IMR-90 (cell line): ENCODE measurements around the gene CCDC137. TPM values are rescaled to one million over a fixed set of nuclear protein-coding genes. Genes with fewer than 3 reads are reported as not detected.

Experiments
- ATAC-seq: fragments of 200-7000 bp; cut with Tn5 transposase; 2 replicates; pipeline ENCODE4 v1.9.1; 2020; ENCODE audit warnings: low read depth, mild to moderate bottlenecking, moderate library complexity
- BruUV-seq: library from RNA; stranded (reverse); fragments of 400-500 nt; replicated peaks from 2 replicates; lab custom pipeline; 2021; lab: Mats Ljungman, UMichigan
- CTCF ChIA-PET: fragments of 300-600 bp; formaldehyde crosslinking; extraction: SDS; loops from one replicate; lab custom pipeline; 2021; ENCODE audit warnings: antibody characterized with exemption; lab: Yijun Ruan, JAX
- POLR2A ChIA-PET: fragments of 300-600 bp; sonication (Branson Sonifier 250); formaldehyde crosslinking; loops from one replicate; lab custom pipeline; 2022; ENCODE audit warnings: antibody characterized with exemption; ENCODE audit not compliant: unreplicated experiment; lab: Charles Lee
- DNase-seq: peaks from one replicate; pipeline ENCODE4 v3.0.0; 2013
- H2AFZ ChIP-seq: replicated peaks from 2 replicates; pipeline ENCODE3; 2013; ENCODE audit warnings: low read length, mild to moderate bottlenecking; ENCODE audit not compliant: poor library complexity
- H2AK5ac ChIP-seq: 2 replicates; pipeline ENCODE4 v1.6.1; 2013; ENCODE audit warnings: low read depth, low read length, inconsistent platforms
- H2AK9ac ChIP-seq: replicated peaks from 2 replicates; pipeline ENCODE3; 2013; ENCODE audit warnings: mild to moderate bottlenecking, low read depth, low read length, moderate library complexity; ENCODE audit not compliant: poor library complexity
- H2BK120ac ChIP-seq: 2 replicates; pipeline ENCODE4 v1.6.1; 2013; ENCODE audit warnings: low read depth, low read length, inconsistent platforms
- H2BK15ac ChIP-seq: 3 replicates; pipeline ENCODE4 v1.6.1; 2013; ENCODE audit warnings: low read depth, low read length, inconsistent platforms
- H2BK20ac ChIP-seq: 2 replicates; pipeline ENCODE4 v1.6.1; 2013; ENCODE audit warnings: low read depth, mild to moderate bottlenecking, inconsistent platforms, low read length, moderate library complexity
- H2BK5ac ChIP-seq: 2 replicates; pipeline ENCODE4 v1.6.1; 2013; ENCODE audit warnings: mild to moderate bottlenecking, low read depth, low read length, inconsistent platforms; ENCODE audit not compliant: poor library complexity, severe bottlenecking
- H3K14ac ChIP-seq: replicated peaks from 2 replicates; pipeline ENCODE4 v1.6.1; 2013; ENCODE audit warnings: low read depth, low read length, inconsistent platforms
- H3K18ac ChIP-seq: 2 replicates; pipeline ENCODE4 v1.6.1; 2013; ENCODE audit warnings: low read depth, low read length, control low read depth
- H3K23ac ChIP-seq: 2 replicates; pipeline ENCODE4 v1.6.1; 2013; ENCODE audit warnings: low read depth, low read length, inconsistent platforms
- H3K27ac ChIP-seq: 2 replicates; pipeline ENCODE4 v1.5.1; 2013; ENCODE audit warnings: mild to moderate bottlenecking, control low read depth, low read length; ENCODE audit not compliant: insufficient read depth
- H3K27me3 ChIP-seq: 2 replicates; pipeline ENCODE4 v1.6.1; 2013; ENCODE audit warnings: low read length; ENCODE audit not compliant: control insufficient read depth, insufficient read depth
- H3K36me3 ChIP-seq: 2 replicates; pipeline ENCODE4 v1.6.1; 2013; ENCODE audit warnings: low read length, mixed read lengths; ENCODE audit not compliant: control insufficient read depth, insufficient read depth
- H3K4ac ChIP-seq: 2 replicates; pipeline ENCODE4 v1.6.1; 2013; ENCODE audit warnings: low read depth, low read length, inconsistent platforms
- H3K4me1 ChIP-seq: 2 replicates; pipeline ENCODE4 v1.6.1; 2013; ENCODE audit warnings: low read length, mixed read lengths; ENCODE audit not compliant: control insufficient read depth, insufficient read depth
- H3K4me2 ChIP-seq: 2 replicates; pipeline ENCODE4 v1.6.1; 2013; ENCODE audit warnings: low read depth, mild to moderate bottlenecking, control low read depth, low read length, moderate library complexity
- H3K4me3 ChIP-seq: 2 replicates; pipeline ENCODE4 v1.5.1; 2013; ENCODE audit warnings: low read depth, mild to moderate bottlenecking, control low read depth, low read length, moderate library complexity; ENCODE audit not compliant: insufficient read depth
- H3K56ac ChIP-seq: 2 replicates; pipeline ENCODE4 v1.6.1; 2013; ENCODE audit warnings: low read length, inconsistent platforms; ENCODE audit not compliant: insufficient read depth; ENCODE audit errors: extremely low read depth
- H3K79me1 ChIP-seq, 2 experiments: 2 replicates each; pipeline ENCODE4 v1.6.1; 2013; ENCODE audit warnings: low read length in 2 of 2, inconsistent platforms in 1 of 2, low read depth in 1 of 2
- H3K9ac ChIP-seq: 2 replicates; pipeline ENCODE4 v1.6.1; 2013; ENCODE audit warnings: low read depth, low read length, control low read depth
- H3K9me1 ChIP-seq: 2 replicates; pipeline ENCODE4 v1.6.1; 2013; ENCODE audit warnings: low read length, inconsistent platforms; ENCODE audit not compliant: insufficient read depth
- H3K9me3 ChIP-seq: 2 replicates; pipeline ENCODE4 v1.6.1; 2013; ENCODE audit warnings: low read length; ENCODE audit not compliant: control insufficient read depth, insufficient read depth
- H4K20me1 ChIP-seq: 2 replicates; pipeline ENCODE4 v1.6.1; 2013; ENCODE audit warnings: low read length, inconsistent platforms; ENCODE audit not compliant: insufficient read depth
- H4K5ac ChIP-seq: 2 replicates; pipeline ENCODE4 v1.6.1; 2013; ENCODE audit warnings: mild to moderate bottlenecking, low read depth, low read length, control low read depth
- H4K8ac ChIP-seq, 2 experiments: 2 replicates each; pipeline ENCODE4 v1.6.1; 2013; ENCODE audit warnings: low read depth in 2 of 2, low read length in 2 of 2, control low read depth in 1 of 2, inconsistent platforms in 1 of 2
- H4K91ac ChIP-seq: 2 replicates; pipeline ENCODE4 v1.6.1; 2013; ENCODE audit warnings: low read depth, low read length, inconsistent platforms; ENCODE audit not compliant: insufficient read depth
- FOS ChIP-seq: fragments of 150-350 bp; IDR thresholded peaks from 2 replicates; pipeline ENCODE4 v1.6.1; 2016; ENCODE audit warnings: low read depth, low read length
- RAD21 ChIP-seq: IDR thresholded peaks from 2 replicates; pipeline ENCODE4 v1.6.1; 2012; ENCODE audit warnings: low read length, improper control_type of control experiment
- WGBS, 2 experiments: methylation state at CpG; one replicate each; pipeline versions ENCODE4 v1.1.5 to v1.1.7; 2013; ENCODE audit warnings: missing lambda C conversion rate in 2 of 2; ENCODE audit not compliant: insufficient read length in 1 of 2; ENCODE audit errors: extremely low coverage in 2 of 2; 5-methylcytosine and 5-hydroxymethylcytosine counted together
- dilution Hi-C: fragments of 300-500 bp; cut with HindIII; formaldehyde crosslinking; loops from one replicate; pipeline ENCODE4 v1.14.3; 2018; ENCODE audit warnings: low sequenced_read_pairs; ENCODE audit not compliant: unreplicated experiment
- in situ Hi-C: fragments of 300-500 bp; cut with MboI; formaldehyde crosslinking; loops from 3 replicates; pipeline ENCODE4 v1.14.3; 2019; ENCODE audit warnings: low sequenced_read_pairs, inconsistent platforms, mixed read lengths
- intact Hi-C: fragments of 100-400 bp; cut with micrococcal nuclease; formaldehyde crosslinking; loops from 2 replicates; pipeline ENCODE4 v1.10.0; 2022
- polyA plus RNA-seq, 3 experiments: library from polyadenylated mRNA; depleted of rRNA; stranded (reverse); fragments of >200 nt; gene quantifications; 2 replicates each; pipeline ENCODE4 v1.2.3, GENCODE V29; 2012; ENCODE audit warnings: low replicate concordance in 1 of 3
- total RNA-seq: library from RNA; depleted of rRNA; stranded (reverse); fragments of >200 nt; gene quantifications from 2 replicates; pipeline ENCODE4 v1.2.3, GENCODE V29; 2012
- TF ChIP-seq, protein P1 (sequence below): conservative IDR thresholded peaks from 2 replicates; pipeline ENCODE4 v1.5.1; 2012; ENCODE audit warnings: mild to moderate bottlenecking, low read depth, low read length, improper control_type of control experiment

Gene CCDC137
- total and polyA plus RNA-seq, 2 of the 4 experiments (the other 2 are of a cell fraction) = 7.5 to 18.4 TPM

DNA sequence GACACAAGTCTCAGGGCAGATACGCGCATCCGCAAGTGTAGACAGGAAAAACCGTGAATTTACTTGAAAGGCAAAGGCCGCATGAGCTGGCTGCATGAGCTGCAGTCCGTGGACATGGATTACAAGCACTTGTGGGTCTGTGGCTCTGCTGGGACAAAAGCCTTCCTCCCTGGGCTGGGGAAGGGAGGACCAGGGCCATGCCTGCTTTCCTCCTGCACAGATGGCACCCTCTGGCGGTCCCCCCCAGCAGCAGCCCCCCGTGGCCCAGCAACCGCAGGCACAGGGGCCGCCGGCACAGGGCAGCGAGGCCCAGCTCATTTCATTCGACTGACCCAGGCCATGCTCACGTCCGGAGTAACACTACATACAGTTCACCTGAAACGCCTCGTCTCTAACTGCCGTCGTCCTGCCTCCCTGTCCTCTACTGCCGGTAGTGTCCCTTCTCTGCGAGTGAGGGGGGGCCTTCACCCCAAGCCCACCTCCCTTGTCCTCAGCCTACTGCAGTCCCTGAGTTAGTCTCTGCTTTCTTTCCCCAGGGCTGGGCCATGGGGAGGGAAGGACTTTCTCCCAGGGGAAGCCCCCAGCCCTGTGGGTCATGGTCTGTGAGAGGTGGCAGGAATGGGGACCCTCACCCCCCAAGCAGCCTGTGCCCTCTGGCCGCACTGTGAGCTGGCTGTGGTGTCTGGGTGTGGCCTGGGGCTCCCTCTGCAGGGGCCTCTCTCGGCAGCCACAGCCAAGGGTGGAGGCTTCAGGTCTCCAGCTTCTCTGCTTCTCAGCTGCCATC is 34.9 kb downstream of the CCDC137 start:
- no peaks in the 10 kb centered on the region for H3K9me3 ChIP-seq
- H2AK5ac ChIP-seq = no peak overlapping the region
- H3K79me1 ChIP-seq = peaks cover 15 to 65% of the 10 kb centered on the region in 2 experiments
- 0 out of 2 replicates have a peak, but pooled peaks have one; percentile 5 for TF ChIP-seq RAD21
- TF ChIP-seq, protein P1, sequence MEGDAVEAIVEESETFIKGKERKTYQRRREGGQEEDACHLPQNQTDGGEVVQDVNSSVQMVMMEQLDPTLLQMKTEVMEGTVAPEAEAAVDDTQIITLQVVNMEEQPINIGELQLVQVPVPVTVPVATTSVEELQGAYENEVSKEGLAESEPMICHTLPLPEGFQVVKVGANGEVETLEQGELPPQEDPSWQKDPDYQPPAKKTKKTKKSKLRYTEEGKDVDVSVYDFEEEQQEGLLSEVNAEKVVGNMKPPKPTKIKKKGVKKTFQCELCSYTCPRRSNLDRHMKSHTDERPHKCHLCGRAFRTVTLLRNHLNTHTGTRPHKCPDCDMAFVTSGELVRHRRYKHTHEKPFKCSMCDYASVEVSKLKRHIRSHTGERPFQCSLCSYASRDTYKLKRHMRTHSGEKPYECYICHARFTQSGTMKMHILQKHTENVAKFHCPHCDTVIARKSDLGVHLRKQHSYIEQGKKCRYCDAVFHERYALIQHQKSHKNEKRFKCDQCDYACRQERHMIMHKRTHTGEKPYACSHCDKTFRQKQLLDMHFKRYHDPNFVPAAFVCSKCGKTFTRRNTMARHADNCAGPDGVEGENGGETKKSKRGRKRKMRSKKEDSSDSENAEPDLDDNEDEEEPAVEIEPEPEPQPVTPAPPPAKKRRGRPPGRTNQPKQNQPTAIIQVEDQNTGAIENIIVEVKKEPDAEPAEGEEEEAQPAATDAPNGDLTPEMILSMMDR = 0 out of 2 replicates have a peak, but pooled peaks have one; percentile 13
- no peak for TF ChIP-seq FOS
- no peak overlapping the region for H3K4me3 ChIP-seq
- no peaks in the 10 kb centered on the region for H3K27me3 ChIP-seq
- peaks cover 7% of the 10 kb centered on the region for H3K4me1 ChIP-seq
- no peaks in the 10 kb centered on the region for H3K9me1 ChIP-seq
- H2BK120ac ChIP-seq = no peak overlapping the region
- ATAC-seq (no peak), DNase-seq (no peak)
- H3K4me2 ChIP-seq = no peak overlapping the region; the same call in 1 of the 2 replicates
- H3K4ac ChIP-seq = no peak overlapping the region
- H3K14ac ChIP-seq = no peak overlapping the region
- peak overlapping the region; percentile 4 for H2AK9ac ChIP-seq
- H3K9ac ChIP-seq = no peak overlapping the region
- no peak overlapping the region for H2BK5ac ChIP-seq
- BruUV-seq = TSS peak; percentile 37
- in situ Hi-C loops = no loop called here
- no peak overlapping the region for H4K5ac ChIP-seq
- H2BK20ac ChIP-seq = no peak overlapping the region
- CTCF ChIA-PET = no interaction called here
- H4K20me1 ChIP-seq = peaks cover 54% of the 10 kb centered on the region
- H3K18ac ChIP-seq = no peak overlapping the region
- dilution Hi-C loops = no loop called here
- H4K8ac ChIP-seq = no peak overlapping the region
- H2BK15ac ChIP-seq = no peak overlapping the region
- intact Hi-C loops = no loop called here
- peaks cover 42% of the 10 kb centered on the region for H3K36me3 ChIP-seq
- H3K23ac ChIP-seq = no peak overlapping the region
- no peak overlapping the region for H3K56ac ChIP-seq
- POLR2A ChIA-PET = no interaction called here
- WGBS, 2 experiments = 89% methylated on average over 13 of the region's 23 CpGs; no CpG with 5 or more reads in 1 of the 2 experiments
- H3K27ac ChIP-seq = no peak overlapping the region
- H2AFZ ChIP-seq = peak overlapping the region; percentile 21
- H4K91ac ChIP-seq = no peak overlapping the region
